ENCODE measurements around the gene ZNF142. TPM values are rescaled to one million over a fixed set of nuclear protein-coding genes. Genes with fewer than 3 reads are reported as not detected.

Gene ZNF142
- total RNA-seq, 1 donor from 2014 or later = 20.5 TPM

DNA sequence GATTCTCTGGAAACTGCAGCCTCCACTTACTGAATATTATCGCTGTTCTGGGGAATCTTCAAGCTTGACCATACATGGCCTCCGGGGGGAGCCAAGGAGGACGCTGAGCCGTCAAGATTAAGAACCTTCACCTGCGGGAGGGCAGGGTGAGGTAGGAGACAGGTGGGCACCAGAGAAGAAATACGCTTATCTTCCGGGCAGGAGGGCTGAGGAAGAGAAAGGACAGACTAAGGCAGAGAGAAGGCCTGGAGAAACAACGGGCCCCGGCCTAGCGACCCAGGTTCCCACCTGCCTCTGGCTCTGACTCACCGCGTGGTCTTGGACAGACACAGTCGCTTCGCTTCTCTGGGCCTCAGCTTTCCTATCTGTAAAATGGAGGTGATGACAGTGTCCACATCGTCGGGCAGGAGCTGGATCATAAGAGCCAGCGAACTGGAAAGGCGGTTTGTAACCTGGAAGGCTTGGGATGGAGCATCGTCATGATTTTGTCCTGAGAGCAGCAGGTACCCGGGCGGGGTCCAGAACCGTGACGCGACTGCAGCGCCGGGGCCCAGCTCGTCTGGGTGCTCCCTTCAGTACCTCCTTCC, 659 bp downstream of the ZNF142 start:
- no peak for ATAC-seq (ENCODE audit: poor library complexity)
- intact Hi-C loops (cut with DNase I) = loop anchor here (10.0 kb wide), 1 partner anchor 94 kb away; the partner anchor contains the start of genes CNOT9 and USP37
- no peak for DNase-seq

DNA sequence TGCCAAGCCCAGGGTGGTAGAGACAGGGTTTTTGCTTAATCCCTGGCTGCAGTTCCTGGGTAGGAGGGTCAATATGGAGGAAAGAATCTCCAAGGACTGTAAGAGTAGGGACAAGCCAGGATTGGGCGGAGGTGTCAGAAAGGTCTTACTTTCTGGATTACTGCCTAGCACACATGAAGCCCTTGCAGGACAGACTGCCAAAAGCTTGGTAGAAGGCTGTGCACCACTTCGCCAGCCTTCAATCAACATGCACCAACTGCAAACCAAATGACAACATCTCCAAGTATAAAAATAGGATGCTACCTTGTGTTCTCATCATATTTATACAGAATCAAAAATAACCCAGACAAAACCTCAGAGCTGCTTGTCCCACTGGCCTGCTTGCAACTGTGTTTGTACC, 3.7 kb downstream of the ZNF142 start:
- no peak for DNase-seq
- peak; percentile 59 for ATAC-seq (ENCODE audit: poor library complexity)
- intact Hi-C loops (cut with DNase I) = loop anchor here (10.0 kb wide), 1 partner anchor 91 kb away; the partner anchor contains the start of genes CNOT9 and USP37

DNA sequence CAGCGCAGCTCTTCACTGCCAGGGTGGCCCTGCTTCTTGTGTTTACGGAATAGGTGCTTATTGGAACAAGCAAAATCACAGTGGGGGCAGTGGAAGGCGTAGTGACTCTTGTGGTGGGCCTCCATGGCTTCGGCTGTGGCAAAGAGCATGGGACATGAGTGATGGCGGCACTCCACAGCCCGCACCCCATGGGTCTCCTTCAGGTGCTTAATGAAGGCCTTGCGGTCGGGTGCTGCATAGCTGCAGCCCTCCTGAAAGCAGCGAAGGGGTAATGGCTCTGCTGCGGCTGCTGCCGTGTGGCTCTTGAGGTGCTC, 10.7 kb downstream of the ZNF142 start:
- no peak for ATAC-seq (ENCODE audit: poor library complexity)

DNA sequence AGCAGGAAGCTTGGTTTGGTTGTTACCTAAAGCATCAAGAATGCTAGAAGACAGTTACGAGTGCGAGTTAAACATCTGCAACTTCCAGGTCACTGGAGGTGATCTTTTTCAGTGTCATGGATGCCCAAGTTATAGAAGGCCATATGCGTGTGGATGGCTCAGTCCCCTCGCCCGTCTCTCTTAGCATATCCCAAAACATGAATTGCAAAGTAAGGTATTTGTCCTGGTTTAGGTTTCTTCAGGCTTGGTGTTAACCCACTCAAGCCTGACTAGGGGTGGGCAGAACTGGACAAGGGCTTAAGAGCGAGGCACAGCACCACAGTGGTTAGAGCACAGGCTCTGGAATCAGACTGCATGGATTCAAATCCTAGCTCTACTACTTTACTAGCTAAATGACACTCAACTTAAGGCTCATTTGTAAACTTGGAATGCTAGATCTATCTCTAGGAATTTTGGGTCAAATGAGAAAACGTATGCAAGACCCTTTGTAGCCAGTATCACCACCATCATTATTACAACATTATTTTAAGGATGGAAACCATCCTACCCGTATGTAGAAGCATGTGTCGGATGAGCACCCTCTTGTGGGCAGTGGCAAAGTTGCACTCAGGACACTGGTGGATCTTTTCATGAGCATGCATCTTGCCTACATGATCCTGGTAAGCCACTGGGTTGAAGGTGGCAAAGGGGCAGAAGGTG, 11.2 kb downstream of the ZNF142 start:
- DNase-seq (peak; percentile 60), ATAC-seq (ENCODE audit: poor library complexity) (peak; percentile 78)
- intact Hi-C loops (cut with DNase I) = loop anchor here (10.0 kb wide), 1 partner anchor 243 kb away; no protein-coding TSS in a partner anchor

More for the DNA sequence above, 10.7 kb downstream of the ZNF142 start:
- intact Hi-C loops (cut with DNase I) = loop anchor here (10.0 kb wide), 1 partner anchor 244 kb away; no protein-coding TSS in a partner anchor
- no peak for DNase-seq

GRCh38 chr2:218645126-218645525, 14.3 kb downstream of the ZNF142 start:
- intact Hi-C loops (cut with DNase I) = loop anchor here (10.0 kb wide), 1 partner anchor 240 kb away; no protein-coding TSS in a partner anchor
- ATAC-seq (ENCODE audit: poor library complexity) (no peak), DNase-seq (no peak)

DNA sequence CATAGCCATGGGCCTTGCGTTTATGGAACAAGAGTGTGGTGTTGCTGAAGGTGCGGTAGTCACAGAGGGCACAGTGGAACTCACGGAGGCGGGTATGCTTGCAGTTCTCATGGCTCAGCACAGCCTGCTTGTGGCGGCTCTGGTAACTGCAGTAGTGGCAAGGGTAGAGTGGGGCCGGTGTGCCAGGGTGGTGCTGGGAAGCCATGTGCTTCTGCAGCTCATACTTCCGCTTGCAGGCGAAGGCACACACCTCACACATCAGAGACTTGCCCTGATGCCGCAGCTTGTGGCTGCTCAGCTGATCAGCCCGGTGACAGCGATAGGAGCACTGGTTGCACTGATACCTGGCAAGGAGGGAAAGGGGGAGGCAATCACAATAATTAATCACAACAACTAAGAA, 14.7 kb downstream of the ZNF142 start:
- intact Hi-C loops (cut with DNase I) = loop anchor here (10.0 kb wide), 1 partner anchor 240 kb away; no protein-coding TSS in a partner anchor
- ATAC-seq (ENCODE audit: poor library complexity) (no peak), DNase-seq (no peak)

DNA sequence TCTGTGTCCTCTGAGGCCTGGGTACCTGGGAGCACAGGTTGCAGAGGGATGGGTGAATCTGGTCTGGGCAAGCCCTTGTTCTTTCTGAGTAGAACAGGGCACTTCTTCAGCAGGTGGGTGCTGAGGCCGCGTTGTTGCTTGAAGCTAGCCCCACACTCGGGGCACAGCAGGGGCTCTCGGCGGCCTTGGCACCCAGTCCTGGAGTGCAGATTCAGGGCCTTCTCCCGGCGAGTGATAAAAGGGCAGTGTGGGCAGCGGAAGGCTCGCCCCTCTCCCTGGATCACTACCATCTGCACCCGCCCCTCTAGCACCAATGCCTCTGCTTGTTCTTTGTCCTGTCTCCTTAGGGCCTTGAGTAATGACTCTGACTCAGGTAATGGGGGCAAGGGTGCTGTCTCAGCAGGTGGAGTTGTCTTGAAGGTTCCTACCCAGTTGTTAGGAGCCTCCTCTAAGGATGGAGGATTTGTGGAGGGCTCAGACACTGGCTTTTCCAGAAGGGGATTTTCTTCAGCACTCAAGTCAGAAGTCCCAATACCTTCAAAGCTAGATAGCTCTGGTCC, 15.6 kb downstream of the ZNF142 start:
- DNase-seq (no peak), ATAC-seq (ENCODE audit: poor library complexity) (no peak)
- intact Hi-C loops (cut with DNase I) = loop anchor here (10.0 kb wide), 1 partner anchor 239 kb away; no protein-coding TSS in a partner anchor

DNA sequence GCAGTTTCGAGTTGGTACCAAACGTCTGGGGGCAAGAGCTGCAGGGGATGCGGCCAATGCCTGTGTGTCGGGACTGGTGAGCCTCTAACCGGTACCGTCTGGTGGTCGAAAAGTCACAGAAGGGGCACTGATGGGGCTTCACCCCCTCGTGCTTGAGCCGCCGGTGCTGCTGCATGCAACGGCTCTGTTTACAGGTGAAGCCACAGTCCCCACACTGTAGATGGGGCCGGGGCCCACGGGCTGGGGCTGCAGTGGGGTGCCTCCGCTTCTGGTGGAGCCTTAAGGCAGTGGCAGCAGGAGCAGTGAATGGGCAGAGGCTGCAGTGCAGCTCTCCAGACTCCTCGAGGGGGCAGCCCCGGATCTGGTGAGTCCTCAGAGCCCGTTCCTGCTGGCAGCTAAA, 16.6 kb downstream of the ZNF142 start:
- DNase-seq (no peak), ATAC-seq (ENCODE audit: poor library complexity) (no peak)
- intact Hi-C loops (cut with DNase I) = loop anchor here (10.0 kb wide), 1 partner anchor 238 kb away; no protein-coding TSS in a partner anchor

- intact Hi-C loops (cut with DNase I) = loop anchor here (10.0 kb wide), 1 partner anchor 237 kb away; no protein-coding TSS in a partner anchor
- DNase-seq (no peak), ATAC-seq (ENCODE audit: poor library complexity) (no peak)
Observed at GRCh38 chr2:218642121-218642656, 17.2 kb downstream of the ZNF142 start.

DNA sequence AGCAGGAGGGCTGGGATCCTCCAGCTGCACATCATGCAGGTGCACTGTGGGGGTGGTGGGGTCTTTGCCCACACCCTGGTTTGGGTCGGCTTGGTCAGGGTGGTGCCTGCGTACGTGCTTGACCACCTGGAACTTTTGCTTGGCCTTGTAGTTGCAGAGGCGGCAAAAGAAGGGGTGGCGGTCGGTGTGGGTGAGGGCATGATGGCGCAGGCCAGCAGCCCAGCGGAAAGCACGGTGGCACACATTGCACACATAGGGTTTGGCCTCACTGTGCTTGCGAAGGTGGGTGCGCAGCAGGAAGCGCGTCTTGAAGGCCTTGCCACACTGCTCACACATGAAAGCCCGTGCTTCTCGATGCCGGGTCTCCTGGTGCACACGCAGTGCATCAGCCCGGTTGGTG, 21.1 kb downstream of the ZNF142 start:
- ATAC-seq (ENCODE audit: poor library complexity) (no peak), DNase-seq (no peak)
- intact Hi-C loops (cut with DNase I) = no loop called here

DNA sequence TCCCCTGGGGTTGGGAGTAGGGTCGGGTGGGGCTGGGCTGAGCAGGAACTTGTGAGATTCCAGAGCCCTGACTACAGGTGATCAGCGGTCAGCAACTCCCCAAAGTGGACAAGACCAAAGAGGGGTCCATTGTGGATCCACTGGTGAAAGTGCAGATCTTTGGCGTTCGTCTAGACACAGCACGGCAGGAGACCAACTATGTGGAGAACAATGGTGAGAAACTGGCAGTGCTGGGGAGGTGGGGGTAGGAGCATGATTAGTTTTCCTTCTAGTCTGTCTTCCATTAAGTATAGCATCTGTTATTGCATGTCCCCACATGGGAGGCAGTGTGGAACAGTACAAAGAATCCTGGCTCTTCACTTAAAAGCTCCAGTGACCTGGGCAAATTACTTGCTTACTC, 23.7 kb downstream of the ZNF142 start:
- intact Hi-C loops (cut with DNase I) = no loop called here
- no peak for DNase-seq
- no peak for ATAC-seq (ENCODE audit: poor library complexity)

- ATAC-seq (ENCODE audit: poor library complexity) (no peak), DNase-seq (no peak)
- intact Hi-C loops (cut with DNase I) = no loop called here
Observed at GRCh38 chr2:218631837-218632236, 27.6 kb downstream of the ZNF142 start.

GRCh38 chr2:218627939-218628338, 31.5 kb downstream of the ZNF142 start:
- intact Hi-C loops (cut with DNase I) = no loop called here
- ATAC-seq (ENCODE audit: poor library complexity) (no peak), DNase-seq (no peak)

DNA sequence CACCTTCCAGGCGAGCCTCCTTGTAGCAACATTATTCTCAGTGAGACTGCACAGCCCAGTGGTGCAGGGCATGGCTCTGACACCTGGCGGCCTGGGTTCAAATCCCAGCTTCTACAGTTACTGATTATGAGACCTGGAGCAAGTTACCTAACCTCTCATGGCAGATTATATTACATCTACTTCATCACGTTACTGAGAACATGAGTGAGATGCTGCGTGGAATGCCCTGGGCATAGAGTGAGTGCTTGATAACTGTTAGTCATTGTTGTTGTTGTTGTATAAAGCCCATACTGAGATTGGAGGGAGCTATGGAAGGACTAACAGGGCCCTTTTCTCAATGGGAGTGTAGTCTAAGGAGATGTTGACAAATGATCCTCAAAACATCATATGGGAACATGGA, 33.1 kb downstream of the ZNF142 start:
- intact Hi-C loops (cut with DNase I) = no loop called here

DNA sequence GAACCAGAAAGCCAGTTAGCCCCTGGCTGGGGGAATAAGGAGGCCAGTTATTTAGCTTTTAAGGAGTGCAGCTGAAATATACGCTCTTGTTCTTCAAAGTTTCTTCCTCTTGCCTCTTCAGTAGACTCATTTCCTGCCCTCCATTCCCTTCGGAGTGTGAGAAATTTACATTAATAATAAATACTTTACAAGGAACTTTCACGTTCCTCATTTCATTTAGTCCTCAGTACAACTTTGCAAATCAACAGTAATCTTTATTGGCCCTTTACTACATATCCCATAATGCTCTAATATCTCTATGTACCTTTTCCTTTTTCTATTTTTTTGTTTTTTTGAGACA, 36.1 kb downstream of the ZNF142 start:
- DNase-seq (no peak), ATAC-seq (ENCODE audit: poor library complexity) (no peak)
- intact Hi-C loops (cut with DNase I) = no loop called here

More for the DNA sequence above, 33.1 kb downstream of the ZNF142 start:
- no peak for ATAC-seq (ENCODE audit: poor library complexity)
- DNase-seq = no peak

DNA sequence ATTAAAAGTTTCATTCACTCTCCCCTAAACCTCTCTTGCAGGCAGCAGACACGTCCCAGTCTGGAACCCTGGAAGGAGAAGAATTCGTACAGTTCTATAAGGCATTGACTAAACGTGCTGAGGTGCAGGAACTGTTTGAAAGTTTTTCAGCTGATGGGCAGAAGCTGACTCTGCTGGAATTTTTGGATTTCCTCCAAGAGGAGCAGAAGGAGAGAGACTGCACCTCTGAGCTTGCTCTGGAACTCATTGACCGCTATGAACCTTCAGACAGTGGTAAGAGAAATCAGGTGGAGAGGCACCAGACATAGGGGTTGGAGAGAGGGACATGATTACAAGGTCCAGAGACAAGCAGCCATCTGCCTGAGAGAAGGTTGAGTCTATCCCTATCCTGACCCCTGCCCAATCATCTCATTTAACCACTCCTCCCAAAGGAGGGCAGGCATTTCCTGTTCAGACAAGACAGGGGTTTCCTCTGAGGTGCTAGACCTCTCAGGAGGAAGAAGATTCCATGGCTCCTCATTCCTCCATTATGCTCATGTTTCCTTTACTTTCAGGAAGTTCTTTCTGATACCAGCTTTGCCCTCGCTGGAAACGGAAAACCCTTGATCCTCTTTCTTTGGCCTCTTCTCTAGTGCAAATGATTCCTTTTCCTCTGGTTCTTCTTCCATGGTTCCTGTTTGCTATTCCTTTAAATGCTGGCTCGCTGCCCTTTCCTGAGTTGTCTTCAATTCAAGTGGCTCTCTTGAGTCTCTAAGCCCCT, 36.6 kb downstream of the ZNF142 start:
- DNase-seq (no peak), ATAC-seq (ENCODE audit: poor library complexity) (peak; percentile 69)
- intact Hi-C loops (cut with DNase I) = no loop called here

- ATAC-seq (ENCODE audit: poor library complexity) = no peak
- no peak for DNase-seq
- intact Hi-C loops (cut with DNase I) = no loop called here
Observed at GRCh38 chr2:218621007-218621406, 38.4 kb downstream of the ZNF142 start.

GRCh38 chr2:218618102-218618860, 41.1 kb downstream of the ZNF142 start:
- intact Hi-C loops (cut with DNase I) = no loop called here
- no peak for DNase-seq
- no peak for ATAC-seq (ENCODE audit: poor library complexity)

All from Right ventricle myocardium superior (tissue), 1 donor.